GM12801 (cell line): ENCODE measurements around the gene C9orf85.

Source experiments
- TF ChIP-seq, protein P1 (sequence below): IDR thresholded peaks from one replicate; pipeline ENCODE4 v1.5.1; 2011; ENCODE audit warnings: control low read depth; ENCODE audit not compliant: insufficient read length; ENCODE audit errors: extremely low read depth

Gene C9orf85

DNA sequence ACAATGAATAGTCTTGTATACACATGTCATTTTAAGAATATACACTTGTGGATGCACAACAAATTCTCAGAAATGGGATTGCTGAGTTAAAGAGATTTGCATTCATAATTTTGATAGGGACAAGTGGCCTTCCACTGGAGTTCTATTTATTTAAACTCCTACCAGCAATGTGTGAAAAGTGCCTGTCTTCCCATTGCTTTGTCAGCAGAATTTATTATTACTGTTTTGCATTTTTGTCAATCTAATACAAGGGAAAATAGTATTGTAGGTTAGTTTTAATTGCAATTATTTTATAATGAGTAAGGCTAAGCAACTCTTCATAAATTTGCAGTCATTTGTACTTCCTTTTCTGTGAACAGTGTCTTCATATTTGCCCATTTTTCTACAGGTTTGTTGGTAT, 94.0 kb downstream of the C9orf85 start:
- TF ChIP-seq, protein P1, sequence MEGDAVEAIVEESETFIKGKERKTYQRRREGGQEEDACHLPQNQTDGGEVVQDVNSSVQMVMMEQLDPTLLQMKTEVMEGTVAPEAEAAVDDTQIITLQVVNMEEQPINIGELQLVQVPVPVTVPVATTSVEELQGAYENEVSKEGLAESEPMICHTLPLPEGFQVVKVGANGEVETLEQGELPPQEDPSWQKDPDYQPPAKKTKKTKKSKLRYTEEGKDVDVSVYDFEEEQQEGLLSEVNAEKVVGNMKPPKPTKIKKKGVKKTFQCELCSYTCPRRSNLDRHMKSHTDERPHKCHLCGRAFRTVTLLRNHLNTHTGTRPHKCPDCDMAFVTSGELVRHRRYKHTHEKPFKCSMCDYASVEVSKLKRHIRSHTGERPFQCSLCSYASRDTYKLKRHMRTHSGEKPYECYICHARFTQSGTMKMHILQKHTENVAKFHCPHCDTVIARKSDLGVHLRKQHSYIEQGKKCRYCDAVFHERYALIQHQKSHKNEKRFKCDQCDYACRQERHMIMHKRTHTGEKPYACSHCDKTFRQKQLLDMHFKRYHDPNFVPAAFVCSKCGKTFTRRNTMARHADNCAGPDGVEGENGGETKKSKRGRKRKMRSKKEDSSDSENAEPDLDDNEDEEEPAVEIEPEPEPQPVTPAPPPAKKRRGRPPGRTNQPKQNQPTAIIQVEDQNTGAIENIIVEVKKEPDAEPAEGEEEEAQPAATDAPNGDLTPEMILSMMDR = no peak

DNA sequence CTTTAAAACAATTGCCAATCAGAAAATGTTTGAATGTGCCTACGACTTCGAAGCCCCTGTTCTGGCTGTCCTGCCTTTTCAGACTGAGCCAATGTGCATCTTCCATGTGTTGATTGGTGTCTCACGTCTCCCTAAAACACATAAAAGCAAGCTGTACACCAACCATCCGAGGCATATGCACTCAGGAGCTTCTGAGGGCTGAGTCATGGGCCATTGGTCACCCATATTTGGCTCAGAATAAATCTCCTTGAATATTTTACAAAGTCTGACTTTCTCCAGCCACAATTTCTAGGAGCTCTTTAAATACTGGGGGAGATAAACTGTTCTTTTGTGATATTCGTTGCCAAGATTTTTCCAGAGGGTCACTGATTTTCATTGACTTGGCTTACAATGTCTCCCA, 95.1 kb downstream of the C9orf85 start:
- TF ChIP-seq, protein P1 = no peak

GRCh38 chr9:72012646-72013045, 101.2 kb downstream of the C9orf85 start:
- TF ChIP-seq, protein P1 = no peak

GRCh38 chr9:72013292-72013760, 101.9 kb downstream of the C9orf85 start:
- TF ChIP-seq, protein P1 = no peak

- TF ChIP-seq, protein P1 = no peak
These were observed 111.4 kb downstream of the C9orf85 start for GRCh38 chr9:72022841-72023240.
